HepG2 (cell line): Measurements from ENCODE around the gene NOTUM. TPM values are rescaled to one million over a fixed set of nuclear protein-coding genes. Genes with fewer than 3 reads are reported as not detected.

Source experiments
- ATAC-seq: fragments of 200-7000 bp; cut with Tn5 transposase; 3 replicates; pipeline ENCODE4 v1.9.1; 2020; ENCODE audit warnings: mild to moderate bottlenecking, moderate library complexity
- BruUV-seq: library from RNA; stranded (reverse); fragments of 400-500 nt; replicated peaks from 2 replicates; lab custom pipeline; 2021; lab: Mats Ljungman, UMichigan
- CTCF ChIA-PET: fragments of 300-600 bp; formaldehyde crosslinking; extraction: SDS; loops from one replicate; lab custom pipeline; 2021; ENCODE audit warnings: low total read pairs, inconsistent platforms, low intra/inter-chr PET ratio; lab: Yijun Ruan, JAX
- POLR2A ChIA-PET: fragments of 350-600 bp; sonication (Branson Sonifier 250); formaldehyde crosslinking; loops from one replicate; lab custom pipeline; 2020; ENCODE audit warnings: antibody characterized with exemption, inconsistent platforms; lab: Yijun Ruan, JAX
- DNase-seq: peaks from one replicate; pipeline ENCODE4 v3.0.0-alpha.2; 2015; ENCODE audit warnings: low spot score
- FAIRE-seq: peaks from 3 replicates; lab custom pipeline; 2011; peaks lifted over from hg19 to GRCh38; lab: Jason Lieb, UNC
- H2AFZ ChIP-seq: one replicate; pipeline ENCODE4 v1.6.1; 2011; ENCODE audit warnings: low read length, inconsistent platforms
- H3K27ac ChIP-seq: fragments of 300-600 bp; 3 replicates; pipeline ENCODE4 v1.8.0; 2011; ENCODE audit warnings: mixed run types, mild to moderate bottlenecking, mixed read lengths, low read length, inconsistent platforms; ENCODE audit not compliant: insufficient read depth; ENCODE audit errors: extremely low read length
- H3K27me3 ChIP-seq, 2 experiments: fragments of 200-600 bp in 1 of 2; 2 replicates in 1 of 2; 3 replicates in 1 of 2; pipeline versions ENCODE4 v1.6.0 to v1.8.0; 2011; ENCODE audit warnings: low read length in 2 of 2, mild to moderate bottlenecking in 2 of 2, moderate library complexity in 2 of 2, inconsistent platforms in 1 of 2; ENCODE audit not compliant: insufficient read depth in 2 of 2, control insufficient read depth in 1 of 2
- H3K36me3 ChIP-seq, 2 experiments: fragments of 200-600 bp in 1 of 2; replicated peaks in 1 of 2; 2 replicates in 1 of 2; 3 replicates in 1 of 2; pipeline versions ENCODE4 v1.5.1 to v1.8.0; 2011; ENCODE audit warnings: low read length in 2 of 2, inconsistent platforms in 1 of 2; ENCODE audit not compliant: insufficient read depth in 2 of 2, control insufficient read depth in 1 of 2
- H3K4me1 ChIP-seq: 2 replicates; pipeline ENCODE4 v1.5.1; 2012; ENCODE audit warnings: low read length, inconsistent platforms; ENCODE audit not compliant: insufficient read depth
- H3K4me2 ChIP-seq: 2 replicates; pipeline ENCODE4 v1.6.0; 2011; ENCODE audit warnings: low read depth, low read length, inconsistent platforms
- H3K4me3 ChIP-seq, 3 experiments: fragments of 200-600 bp in 1 of 3; sonication (generic), shearing (Covaris generic) in 1 of 3; replicated peaks in 1 of 3; 2 replicates each; pipeline ENCODE4 v1.5.1; 2011 to 2016; ENCODE audit warnings: low read length in 3 of 3, inconsistent platforms in 2 of 3, low read depth in 2 of 3, mild to moderate bottlenecking in 2 of 3, control low read depth in 1 of 3, mixed read lengths in 1 of 3; ENCODE audit not compliant: insufficient read depth in 1 of 3
- H3K79me2 ChIP-seq: one replicate; pipeline ENCODE4 v1.6.1; 2011; ENCODE audit warnings: low read length, inconsistent platforms; ENCODE audit not compliant: insufficient read depth
- H3K9ac ChIP-seq: 2 replicates; pipeline ENCODE4 v1.6.0; 2011; ENCODE audit warnings: mild to moderate bottlenecking, low read depth, low read length, inconsistent platforms; ENCODE audit not compliant: insufficient read depth
- H3K9me3 ChIP-seq: 2 replicates; pipeline ENCODE4 v1.5.1; 2012; ENCODE audit warnings: mild to moderate bottlenecking, low read length
- H4K20me1 ChIP-seq: 2 replicates; pipeline ENCODE4 v1.6.0; 2011; ENCODE audit warnings: inconsistent platforms, mild to moderate bottlenecking, low read length, moderate library complexity; ENCODE audit not compliant: insufficient read depth
- ATAD3A ChIP-seq: sonication (generic); formaldehyde crosslinking; IDR thresholded peaks from 2 replicates; pipeline ENCODE4 v1.4.0; 2020; ENCODE audit warnings: missing genetic modification reagents
- EP300 ChIP-seq, 3 experiments: sonication (generic) in 1 of 3; formaldehyde crosslinking in 1 of 3; IDR thresholded peaks; 2 replicates each; pipeline versions ENCODE4 v1.5.1 to v1.6.1; 2011 to 2020; ENCODE audit warnings: low read depth in 2 of 3, low read length in 2 of 3, borderline replicate concordance in 1 of 3, improper control_type of control experiment in 1 of 3, mild to moderate bottlenecking in 1 of 3, missing genetic modification reagents in 1 of 3, moderate library complexity in 1 of 3
- KAT8 ChIP-seq: IDR thresholded peaks from 2 replicates; pipeline ENCODE4 v1.6.1; 2016; ENCODE audit warnings: missing genetic modification reagents, missing compliant biosample characterization
- NBN ChIP-seq: fragments of 450-650 bp; conservative IDR thresholded peaks from 2 replicates; pipeline ENCODE4 v1.6.1; 2017
- PITX1 ChIP-seq: sonication (generic); formaldehyde crosslinking; IDR thresholded peaks from 2 replicates; pipeline ENCODE4 v1.5.1; 2020; ENCODE audit warnings: mild to moderate bottlenecking, missing genetic modification reagents
- SALL1 ChIP-seq: sonication (generic); formaldehyde crosslinking; IDR thresholded peaks from 2 replicates; pipeline ENCODE4 v1.8.0; 2022; ENCODE audit warnings: mild to moderate bottlenecking, missing genetic modification reagents
- SRSF9 ChIP-seq: fragments of 200-400 bp; formaldehyde crosslinking; IDR thresholded peaks from 2 replicates; pipeline ENCODE4 v1.6.1; 2018; ENCODE audit warnings: borderline replicate concordance, mild to moderate bottlenecking, low read depth, low read length; ENCODE audit not compliant: insufficient read depth, poor library complexity, severe bottlenecking
- ZBTB8A ChIP-seq: sonication (generic); formaldehyde crosslinking; IDR thresholded peaks from 2 replicates; pipeline ENCODE4 v1.4.0; 2020; ENCODE audit warnings: mild to moderate bottlenecking, low read depth, missing genetic modification reagents, borderline replicate concordance
- ZFP90 ChIP-seq: sonication (generic); formaldehyde crosslinking; IDR thresholded peaks from 2 replicates; pipeline ENCODE4 v1.8.0; 2022; ENCODE audit warnings: missing genetic modification reagents, mild to moderate bottlenecking, inconsistent platforms, borderline replicate concordance
- ZMYM2 ChIP-seq: sonication (generic); formaldehyde crosslinking; IDR thresholded peaks from 2 replicates; pipeline ENCODE4 v1.8.0; 2022; ENCODE audit warnings: mild to moderate bottlenecking, missing genetic modification reagents
- ZNF101 ChIP-seq: sonication (generic); formaldehyde crosslinking; IDR thresholded peaks from 2 replicates; pipeline ENCODE4 v1.4.0; 2020; ENCODE audit warnings: mild to moderate bottlenecking, low read depth, missing genetic modification reagents, borderline replicate concordance
- ZNF441 ChIP-seq: sonication (generic); formaldehyde crosslinking; IDR thresholded peaks from 2 replicates; pipeline ENCODE4 v1.7.0; 2021; ENCODE audit warnings: missing genetic modification reagents, borderline replicate concordance
- ZNF674 ChIP-seq: sonication (generic); formaldehyde crosslinking; IDR thresholded peaks from 2 replicates; pipeline ENCODE4 v1.5.0; 2020; ENCODE audit warnings: low read depth, mild to moderate bottlenecking, missing genetic modification reagents
- WGBS: methylation state at CpG from one replicate; pipeline ENCODE4 v1.1.6; 2017; ENCODE audit warnings: low lambda C conversion rate; 5-methylcytosine and 5-hydroxymethylcytosine counted together
- in situ Hi-C: cut with HindIII; loops from 2 replicates; pipeline ENCODE4 v1.10.0; 2017; ENCODE audit warnings: low pct_unique_long_range_greater_than_20kb; ENCODE audit not compliant: extremely low pct_ligation_motif_present
- intact Hi-C: fragments of 100-400 bp; cut with micrococcal nuclease; formaldehyde crosslinking; loops from one replicate; pipeline ENCODE4 v1.10.0; 2022; ENCODE audit not compliant: unreplicated experiment
- polyA plus RNA-seq, 8 experiments: library from polyadenylated mRNA; depleted of rRNA in 3 of 8; stranded (reverse) in 7 of 8; unstranded in 1 of 8; fragments of >200 nt; fragmentation: Illumina TruSeq in 4 of 8; extraction: Trizol in 4 of 8; gene quantifications; 2 replicates each; pipeline versions ENCODE4 v1.2.1 to v1.2.3, GENCODE V29; 2011 to 2016; ENCODE audit warnings: low read depth in 4 of 8, missing spikeins in 1 of 8, mixed read lengths in 1 of 8; ENCODE audit not compliant: insufficient read depth in 1 of 8
- total RNA-seq, 5 experiments: library from RNA; depleted of rRNA; stranded (reverse); fragments of >200 nt; fragmentation: Illumina TruSeq; extraction: Trizol; gene quantifications; 2 replicates each; pipeline ENCODE4 v1.2.3, GENCODE V29; 2016; ENCODE audit warnings: low read depth in 1 of 5
- TF ChIP-seq, protein P1 (sequence below): sonication (generic); formaldehyde crosslinking; IDR thresholded peaks from 2 replicates; pipeline ENCODE4 v1.5.0; 2020; ENCODE audit warnings: mild to moderate bottlenecking, low read depth, missing genetic modification reagents, borderline replicate concordance
- TF ChIP-seq, protein P2 (sequence below): IDR thresholded peaks from 2 replicates; pipeline ENCODE4 v1.6.1; 2016; ENCODE audit warnings: mild to moderate bottlenecking, missing biosample characterization, missing genetic modification reagents
- TF ChIP-seq, protein P3 (sequence below): sonication (generic); formaldehyde crosslinking; IDR thresholded peaks from 2 replicates; pipeline ENCODE4 v1.8.0; 2022; ENCODE audit warnings: missing genetic modification reagents, low read depth, mild to moderate bottlenecking, borderline replicate concordance

NOTUM gene
- total and polyA plus RNA-seq, 2 of the 13 experiments (the other 11 are each of a cell fraction or from before 2014, with no cell fraction given): 150 to 160 TPM

DNA sequence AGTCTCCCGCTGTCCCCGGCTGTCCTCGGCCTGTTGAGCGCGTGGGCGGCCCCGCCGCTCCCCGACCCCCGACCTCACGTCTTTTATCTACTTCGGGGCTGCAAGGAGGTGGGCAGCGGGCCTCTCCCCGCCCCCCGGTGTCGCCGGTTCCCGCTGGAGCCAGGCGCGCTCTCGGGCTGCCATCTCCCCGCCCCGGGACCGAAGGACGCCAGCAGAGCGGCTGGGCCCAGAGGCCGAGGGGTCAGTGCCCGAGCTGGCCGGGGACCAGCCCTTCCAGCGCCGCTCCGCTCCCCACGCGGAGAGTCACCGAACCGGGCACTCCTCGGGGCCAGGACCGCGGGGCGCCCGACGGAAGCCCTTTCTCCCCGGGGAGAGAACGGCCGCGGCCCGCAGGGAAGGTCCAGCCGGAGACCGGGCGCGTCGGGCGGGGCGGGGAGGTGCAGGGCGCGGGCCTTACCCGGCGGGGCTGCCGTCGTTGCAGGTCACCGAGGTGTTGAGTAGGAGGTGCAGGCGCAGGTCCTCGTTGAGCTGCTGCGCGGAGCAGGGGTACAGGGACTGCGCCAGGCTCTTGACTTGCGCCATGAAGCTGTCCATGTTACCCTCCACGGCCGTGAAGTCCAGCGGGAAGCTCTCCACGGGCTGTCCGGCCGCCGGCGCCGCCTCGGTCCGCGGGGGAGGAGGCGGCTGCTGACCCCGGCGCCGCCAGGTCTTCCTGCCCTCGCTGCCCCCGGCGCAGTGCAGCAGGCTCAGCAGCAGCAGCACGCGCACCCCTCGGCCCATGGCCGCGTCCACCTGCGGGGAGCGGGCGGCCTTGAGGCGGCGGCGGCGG, 643 bp downstream of the NOTUM start (continued):
- TF ChIP-seq ZFP90 (CRISPR knock-in tag) (no peak; the same call in 1 of the 2 replicates), ZNF674 (CRISPR knock-in tag) (no peak; the same call in 1 of the 2 replicates), SALL1 (CRISPR knock-in tag) (peak; percentile 32; the same call in 1 of the 2 replicates), ZNF441 (CRISPR knock-in tag) (no peak), KAT8 (CRISPR knock-in tag) (no peak; the same call in 1 of the 2 replicates), ATAD3A (CRISPR knock-in tag) (no peak), ZBTB8A (no peak)
- TF ChIP-seq, protein P1, sequence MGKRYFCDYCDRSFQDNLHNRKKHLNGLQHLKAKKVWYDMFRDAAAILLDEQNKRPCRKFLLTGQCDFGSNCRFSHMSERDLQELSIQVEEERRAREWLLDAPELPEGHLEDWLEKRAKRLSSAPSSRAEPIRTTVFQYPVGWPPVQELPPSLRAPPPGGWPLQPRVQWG (CRISPR knock-in tag): no peak; the same call in 1 of the 2 replicates

DNA sequence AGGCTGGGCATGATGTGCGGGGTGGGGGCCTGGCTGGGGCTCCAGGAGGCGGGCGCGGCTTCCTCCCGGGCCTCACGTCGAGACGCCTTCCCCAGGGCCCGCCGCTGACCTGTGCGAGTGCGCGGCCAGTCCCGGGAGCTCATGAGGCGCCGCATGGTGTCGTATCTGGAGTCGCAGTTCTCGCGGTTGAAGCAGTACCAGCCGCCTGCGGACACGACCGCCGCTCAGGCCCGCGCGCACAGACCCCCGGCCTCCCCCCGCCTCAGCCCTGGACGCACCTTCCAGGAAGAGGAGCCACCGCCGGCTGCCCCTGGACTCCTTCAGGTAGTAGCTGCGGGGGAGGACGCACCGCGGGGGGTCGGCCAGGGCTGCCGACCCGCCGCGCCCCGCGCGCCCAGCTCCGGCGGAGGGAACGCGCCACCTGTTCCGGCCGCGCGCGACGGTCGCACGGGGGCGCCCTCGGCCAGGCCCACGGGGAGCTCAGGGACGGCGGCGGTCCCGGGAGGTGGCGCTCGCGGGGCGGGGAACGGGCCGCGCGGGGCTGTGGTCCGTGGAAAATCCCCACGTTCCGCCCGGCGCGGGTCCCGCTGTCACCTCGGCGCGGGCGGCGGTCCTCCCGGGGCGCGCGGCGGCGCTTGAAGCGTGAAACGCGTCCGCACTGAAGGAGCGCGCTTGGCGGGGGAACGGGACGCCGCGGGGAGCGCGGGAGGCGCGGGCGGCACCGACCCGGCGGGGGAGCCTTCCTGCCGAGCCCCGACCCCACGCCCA, 1.4 kb downstream of the NOTUM start:
- no TSS peak for BruUV-seq
- Histone ChIP-seq H2AFZ (no peak overlapping the region), H3K4me2 (peak overlapping the region; percentile 99), H3K4me3 (peak overlapping the region; percentile 95 to 97 (median 96)), H3K4me1 (peaks cover 70% of the 10 kb centered on the region), H3K79me2 (peaks cover 63% of the 10 kb centered on the region), H3K9ac (peak overlapping the region; percentile 99), H3K27ac (peak overlapping the region; percentile 86), H3K36me3 (peaks cover 26 to 46% of the 10 kb centered on the region in 2 experiments), H3K27me3 (no peaks in the 10 kb centered on the region; a peak in 1 of 5 replicates), H3K9me3 (no peaks in the 10 kb centered on the region), H4K20me1 (peaks cover 21% of the 10 kb centered on the region)
- intact Hi-C loops: loop anchor here (2.0 kb wide), 1 partner anchor 35 kb away; no protein-coding TSS in a partner anchor
- DNase-seq (peak; percentile 40), FAIRE-seq (no peak), ATAC-seq (peak; percentile 49)
- in situ Hi-C loops: loop anchor here (5.0 kb wide), 2 partner anchors 38 to 63 kb away; partner anchors contain the start of genes CENPX and LRRC45
- CTCF ChIA-PET: interaction anchor here (1.0 to 4.7 kb wide), 10 partner anchors 10 to 78 kb away, joined by 4 to 181 read pairs (median 20); partner anchors contain the start of genes ASPSCR1, CENPX, DCXR and LRRC45
- POLR2A ChIA-PET: interaction anchor here (0.6 to 7.0 kb wide), 13 partner anchors 8 to 78 kb away, joined by 3 to 406 read pairs (median 15); partner anchors contain the start of genes ASPSCR1, CENPX, DCXR and LRRC45
- 1% methylated on average over 11 of the region's 112 CpGs for WGBS
- peak in 1 of 2 experiments; percentile 5; a peak in 1 of 4 replicates for TF ChIP-seq EP300 (IDR thresholded peaks at IDR 0.05; ENCODE audit: low read depth in 2 of 2, low read length in 2 of 2)
- no peak for TF ChIP-seq EP300 (CRISPR knock-in tag; IDR thresholded peaks at IDR 0.05; ENCODE audit: borderline replicate concordance)
- TF ChIP-seq SRSF9: no peak
- TF ChIP-seq, protein P2, sequence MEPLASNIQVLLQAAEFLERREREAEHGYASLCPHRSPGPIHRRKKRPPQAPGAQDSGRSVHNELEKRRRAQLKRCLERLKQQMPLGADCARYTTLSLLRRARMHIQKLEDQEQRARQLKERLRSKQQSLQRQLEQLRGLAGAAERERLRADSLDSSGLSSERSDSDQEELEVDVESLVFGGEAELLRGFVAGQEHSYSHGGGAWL (CRISPR knock-in tag): peak; percentile 10; the same call in 1 of the 2 replicates
- no peak for TF ChIP-seq ZMYM2
- no peak for TF ChIP-seq PITX1 (CRISPR knock-in tag)
- no peak for TF ChIP-seq NBN
- TF ChIP-seq ZNF101 (CRISPR knock-in tag): no peak
- TF ChIP-seq, protein P3, sequence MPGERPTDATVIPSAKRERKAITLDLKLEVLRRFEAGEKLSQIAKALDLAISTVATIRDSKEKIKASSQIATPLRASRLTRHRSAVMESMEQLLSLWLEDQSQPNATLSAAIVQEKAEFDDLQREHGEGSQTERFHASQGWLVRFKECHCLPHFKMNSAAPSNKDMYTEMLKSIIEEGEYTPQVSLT: no peak
